Panc1 (cell line): Measurements from ENCODE around the gene PSG7. TPM values are rescaled to one million over a fixed set of nuclear protein-coding genes. Genes with fewer than 3 reads are reported as not detected.
"Not testable (repeated sequence)": the region's sequence is repeated elsewhere in the genome, so short reads cannot be mapped to it uniquely, and the experiment has no call there.

Source experiments
- ATAC-seq: fragments of 200-7000 bp; cut with Tn5 transposase; 2 replicates; pipeline ENCODE4 v1.9.1; 2020; ENCODE audit warnings: mild to moderate bottlenecking, moderate library complexity
- BruUV-seq: library from RNA; stranded (reverse); fragments of 400-500 nt; replicated peaks from 2 replicates; lab custom pipeline; 2021; lab: Mats Ljungman, UMichigan
- CTCF ChIA-PET: fragments of 300-600 bp; sonication (Branson Sonifier 250); formaldehyde crosslinking; loops from one replicate; lab custom pipeline; 2022; ENCODE audit warnings: antibody characterized with exemption; lab: Charles Lee
- POLR2A ChIA-PET: fragments of 300-600 bp; sonication (Branson Sonifier 250); formaldehyde crosslinking; loops from one replicate; lab custom pipeline; 2022; ENCODE audit warnings: antibody characterized with exemption; lab: Charles Lee
- DNase-seq: peaks from one replicate; pipeline ENCODE4 v3.0.0-alpha.2; 2010; ENCODE audit warnings: low read depth, low spot score
- H3K27ac ChIP-seq: 2 replicates; pipeline ENCODE4 v1.5.1; 2011; ENCODE audit warnings: mild to moderate bottlenecking, low read length, inconsistent platforms
- H3K27me3 ChIP-seq: fragments of 200-500 bp; sonication (Bioruptor generic); 2 replicates; pipeline ENCODE4 v1.6.0; 2014; ENCODE audit warnings: low read length, inconsistent platforms; ENCODE audit not compliant: control insufficient read depth, insufficient read depth
- H3K36me3 ChIP-seq: fragments of 200-500 bp; sonication (Bioruptor generic); 2 replicates; pipeline ENCODE4 v1.5.1; 2014; ENCODE audit warnings: inconsistent platforms, mild to moderate bottlenecking, low read length, moderate library complexity; ENCODE audit not compliant: control insufficient read depth, insufficient read depth
- H3K4me1 ChIP-seq: 2 replicates; pipeline ENCODE4 v1.5.1; 2011; ENCODE audit warnings: inconsistent platforms, mild to moderate bottlenecking, low read length, moderate library complexity; ENCODE audit not compliant: control insufficient read depth, insufficient read depth
- H3K4me3 ChIP-seq, 2 experiments: 2 replicates each; pipeline ENCODE4 v1.5.1; 2011 to 2012; ENCODE audit warnings: low read depth in 2 of 2, low read length in 2 of 2, mild to moderate bottlenecking in 2 of 2, inconsistent platforms in 1 of 2, moderate library complexity in 1 of 2
- H3K9me3 ChIP-seq: fragments of 200-500 bp; sonication (Bioruptor generic); 2 replicates; pipeline ENCODE4 v1.5.1; 2014; ENCODE audit warnings: low read depth, mild to moderate bottlenecking, inconsistent platforms, low read length, moderate library complexity; ENCODE audit not compliant: control insufficient read depth, insufficient read depth
- POLR2AphosphoS5 ChIP-seq: IDR thresholded peaks from 2 replicates; pipeline ENCODE4 v1.6.1; 2012; ENCODE audit warnings: mild to moderate bottlenecking, low read depth, low read length, moderate library complexity
- REST ChIP-seq, 2 experiments: IDR thresholded peaks; 2 replicates each; pipeline ENCODE4 v1.6.1; 2011 to 2012; ENCODE audit warnings: low read depth in 2 of 2, control low read depth in 1 of 2, low read length in 1 of 2, mild to moderate bottlenecking in 1 of 2, moderate library complexity in 1 of 2; ENCODE audit not compliant: insufficient read depth in 1 of 2
- in situ Hi-C: cut with HindIII; loops from 2 replicates; pipeline ENCODE4 v1.10.0; 2016; ENCODE audit warnings: low sequenced_read_pairs, low pct_unique_long_range_greater_than_20kb
- intact Hi-C: fragments of 100-400 bp; cut with micrococcal nuclease; formaldehyde crosslinking; loops from one replicate; pipeline ENCODE4 v1.10.0; 2022; ENCODE audit not compliant: unreplicated experiment
- total RNA-seq: library from RNA; stranded (reverse); gene quantifications from one replicate; pipeline ENCODE4 v1.2.1, GENCODE V29; 2021; ENCODE audit not compliant: unreplicated experiment

The PSG7 gene
- total RNA-seq, 1 experiment from 2014 or later, result not detected

- Histone ChIP-seq H3K27me3 (no peaks in the 10 kb centered on the region), H3K4me1 (no peaks in the 10 kb centered on the region), H3K27ac (no peak overlapping the region), H3K9me3 (no peaks in the 10 kb centered on the region), H3K36me3 (no peaks in the 10 kb centered on the region), H3K4me3 (no peak overlapping the region)
- BruUV-seq, result no TSS peak
- in situ Hi-C loops (no loop called here), intact Hi-C loops (no loop called here)
- no peak for DNase-seq
- TF ChIP-seq REST (IDR thresholded peaks at IDR 0.05; ENCODE audit: insufficient read depth in 1 of 2, low read depth in 2 of 2, low read length in 1 of 2), result no peak
- no peak for TF ChIP-seq POLR2AphosphoS5
- ChIA-PET POLR2A (no interaction called here), CTCF (no interaction called here)
- ATAC-seq, result no peak
Measured at GRCh38 chr19:42965176-42965575, 28.2 kb upstream of the PSG7 start.

GRCh38 chr19:42961119-42961518 lies 24.1 kb upstream of the PSG7 start:
- POLR2A ChIA-PET, result no interaction called here
- BruUV-seq, result no TSS peak
- H3K4me3 ChIP-seq, result no peak overlapping the region
- CTCF ChIA-PET, result no interaction called here
- intact Hi-C loops (no loop called here), in situ Hi-C loops (no loop called here)
- DNase-seq, result no peak
- H3K36me3 ChIP-seq, result no peaks in the 10 kb centered on the region
- H3K27ac ChIP-seq, result no peak overlapping the region
- H3K4me1 ChIP-seq, result no peaks in the 10 kb centered on the region
- TF ChIP-seq REST (IDR thresholded peaks at IDR 0.05; ENCODE audit: insufficient read depth in 1 of 2, low read depth in 2 of 2, low read length in 1 of 2) (no peak), POLR2AphosphoS5 (no peak)
- H3K9me3 ChIP-seq, result no peaks in the 10 kb centered on the region
- ATAC-seq, result no peak
- H3K27me3 ChIP-seq, result no peaks in the 10 kb centered on the region

GRCh38 chr19:42952126-42952525 lies 15.1 kb upstream of the PSG7 start:
- H3K4me1 ChIP-seq, BruUV-seq, intact Hi-C loops, H3K4me3 ChIP-seq, CTCF ChIA-PET, H3K27ac ChIP-seq, in situ Hi-C loops, POLR2A ChIA-PET, ATAC-seq, H3K9me3 ChIP-seq, H3K36me3 ChIP-seq, H3K27me3 ChIP-seq, DNase-seq: not testable (repeated sequence)

GRCh38 chr19:42951476-42951875 lies 14.5 kb upstream of the PSG7 start:
- BruUV-seq, H3K4me1 ChIP-seq, H3K9me3 ChIP-seq, H3K27me3 ChIP-seq, H3K27ac ChIP-seq, DNase-seq, POLR2A ChIA-PET, H3K36me3 ChIP-seq, ATAC-seq, H3K4me3 ChIP-seq, CTCF ChIA-PET, in situ Hi-C loops, intact Hi-C loops: not testable (repeated sequence)
